PC-9 (cell line): ENCODE measurements around the gene CCDC91.

Experiments
- CTCF ChIP-seq: fragments of 200-600 bp; sonication (generic); conservative IDR thresholded peaks from 2 replicates; pipeline ENCODE4 v1.6.1; 2017; ENCODE audit warnings: mixed run types, antibody characterized with exemption, mild to moderate bottlenecking, moderate library complexity
- EZH2 ChIP-seq: fragments of 200-600 bp; sonication (generic); IDR thresholded peaks from 2 replicates; pipeline ENCODE4 v1.8.0; 2017; ENCODE audit warnings: antibody characterized with exemption, low read depth

GRCh38 chr12:28231248-28231647 lies 41.0 kb downstream of the CCDC91 start:
- TF ChIP-seq EZH2 (no peak), CTCF (no peak)
